Measurements from ENCODE around the gene PSMA8. TPM values are rescaled to one million over a fixed set of nuclear protein-coding genes. Genes with fewer than 3 reads are reported as not detected.

PSMA8 gene
- total RNA-seq, 1 experiment from 2014 or later: not detected

DNA sequence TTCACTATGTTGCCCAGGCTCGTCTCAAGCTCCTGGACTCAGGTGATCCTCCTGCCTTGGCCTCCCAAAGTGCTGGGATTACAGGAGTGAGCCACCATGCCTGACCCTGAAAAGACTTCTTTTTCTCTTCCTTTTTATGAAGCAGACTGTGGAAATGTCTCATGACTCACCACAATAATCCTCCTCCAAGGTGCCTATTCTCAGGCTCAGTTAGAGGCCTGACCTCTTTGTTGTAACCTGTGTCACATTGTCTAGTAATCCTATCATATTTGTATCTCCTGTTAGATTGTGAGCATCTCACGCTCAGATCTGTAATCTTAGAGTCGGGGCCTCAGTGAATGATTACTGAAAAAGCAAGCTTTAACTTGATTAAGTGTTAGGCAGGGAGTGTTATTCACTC, 74.3 kb downstream of the PSMA8 start:
- no peaks in the 10 kb centered on the region for H3K27me3 ChIP-seq (ENCODE audit: insufficient read depth, low read length)
- TF ChIP-seq, protein P1, sequence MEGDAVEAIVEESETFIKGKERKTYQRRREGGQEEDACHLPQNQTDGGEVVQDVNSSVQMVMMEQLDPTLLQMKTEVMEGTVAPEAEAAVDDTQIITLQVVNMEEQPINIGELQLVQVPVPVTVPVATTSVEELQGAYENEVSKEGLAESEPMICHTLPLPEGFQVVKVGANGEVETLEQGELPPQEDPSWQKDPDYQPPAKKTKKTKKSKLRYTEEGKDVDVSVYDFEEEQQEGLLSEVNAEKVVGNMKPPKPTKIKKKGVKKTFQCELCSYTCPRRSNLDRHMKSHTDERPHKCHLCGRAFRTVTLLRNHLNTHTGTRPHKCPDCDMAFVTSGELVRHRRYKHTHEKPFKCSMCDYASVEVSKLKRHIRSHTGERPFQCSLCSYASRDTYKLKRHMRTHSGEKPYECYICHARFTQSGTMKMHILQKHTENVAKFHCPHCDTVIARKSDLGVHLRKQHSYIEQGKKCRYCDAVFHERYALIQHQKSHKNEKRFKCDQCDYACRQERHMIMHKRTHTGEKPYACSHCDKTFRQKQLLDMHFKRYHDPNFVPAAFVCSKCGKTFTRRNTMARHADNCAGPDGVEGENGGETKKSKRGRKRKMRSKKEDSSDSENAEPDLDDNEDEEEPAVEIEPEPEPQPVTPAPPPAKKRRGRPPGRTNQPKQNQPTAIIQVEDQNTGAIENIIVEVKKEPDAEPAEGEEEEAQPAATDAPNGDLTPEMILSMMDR (conservative IDR thresholded peaks at IDR 0.05): no peak
- H3K4me2 ChIP-seq (ENCODE audit: insufficient read depth, insufficient read length, low read length): no peak overlapping the region
- H3K27ac Mint-ChIP-seq: no peak overlapping the region; a peak in 1 of 7 replicates
- no peak for DNase-seq
- no peaks in the 10 kb centered on the region for H3K27me3 Mint-ChIP-seq (ENCODE audit: low read depth)
- H3K79me2 ChIP-seq (ENCODE audit: insufficient read depth, low read length): no peaks in the 10 kb centered on the region
- H3K4ac ChIP-seq (ENCODE audit: low read depth, low read length): no peak overlapping the region
- H3K9me3 ChIP-seq (ENCODE audit: control insufficient read depth, low read depth, low read length): no peaks in the 10 kb centered on the region
- no peak overlapping the region for H2BK12ac ChIP-seq (ENCODE audit: insufficient read length, low read depth, low read length)
- H3K9me3 Mint-ChIP-seq: no peaks in the 10 kb centered on the region
- H2BK120ac ChIP-seq (ENCODE audit: low read depth, low read length, poor library complexity, severe bottlenecking): no peak overlapping the region
- H2BK20ac ChIP-seq (ENCODE audit: low read depth, low read length, poor library complexity, severe bottlenecking): no peak overlapping the region
- H2AK5ac ChIP-seq (ENCODE audit: insufficient read length, low read length): no peak overlapping the region
- no peak overlapping the region for H3T11ph ChIP-seq (ENCODE audit: low read length)
- no peak overlapping the region for H2BK5ac ChIP-seq (ENCODE audit: insufficient read length, low read length)
- no peak overlapping the region for H3K4me3 Mint-ChIP-seq
- no peak overlapping the region for H3K23ac ChIP-seq (ENCODE audit: insufficient read length, low read depth, low read length)
- no peak overlapping the region for H2AFZ ChIP-seq (ENCODE audit: low read length)
- H3K56ac ChIP-seq (ENCODE audit: insufficient read length, low read depth, low read length): no peak overlapping the region
- no peak overlapping the region for H3K14ac ChIP-seq (ENCODE audit: insufficient read depth, low read length)
- no peak overlapping the region for H4K91ac ChIP-seq (ENCODE audit: insufficient read length, low read depth, low read length)
- H4K20me1 ChIP-seq (ENCODE audit: control insufficient read depth, insufficient read depth, insufficient read length): no peaks in the 10 kb centered on the region
- H3K4me1 ChIP-seq (ENCODE audit: insufficient read depth, low read length): no peaks in the 10 kb centered on the region
- no CpG with 5 or more reads among the region's 3 CpGs for WGBS (ENCODE audit: extremely low coverage, insufficient read length, low lambda C conversion rate)
- no peak overlapping the region for H3K9ac ChIP-seq (ENCODE audit: extremely low read depth, insufficient read length, low read length)
- no peaks in the 10 kb centered on the region for H3K36me3 Mint-ChIP-seq (ENCODE audit: insufficient read depth in 1 of 3, low read depth in 3 of 3)
- no peak overlapping the region for H4K5ac ChIP-seq (ENCODE audit: insufficient read length, low read depth, low read length)
- H4K8ac ChIP-seq (replicated peaks; ENCODE audit: insufficient read length, low read depth, low read length): no peak overlapping the region
- no peak overlapping the region for H2BK15ac ChIP-seq (ENCODE audit: low read depth, low read length)
- H3K18ac ChIP-seq (ENCODE audit: insufficient read length, low read depth, low read length): no peak overlapping the region
- no peaks in the 10 kb centered on the region for H3K79me1 ChIP-seq (ENCODE audit: insufficient read depth, low read depth, low read length, poor library complexity, severe bottlenecking)
- no peaks in the 10 kb centered on the region for H3K4me1 Mint-ChIP-seq
- H3K23me2 ChIP-seq (ENCODE audit: insufficient read length, low read depth, low read length, poor library complexity, severe bottlenecking): no peaks in the 10 kb centered on the region
- no peak overlapping the region for H3K27ac ChIP-seq (ENCODE audit: insufficient read length, low read depth, low read length)

All from H9 (cell line).